HEK293 (cell line): ENCODE measurements around the gene TAAR1.

Experiments
- CTCF ChIA-PET: fragments of 350-600 bp; formaldehyde crosslinking; extraction: SDS; loops from one replicate; lab custom pipeline; 2021; ENCODE audit warnings: antibody characterized with exemption; lab: Yijun Ruan, JAX
- POLR2A ChIA-PET: fragments of 300-600 bp; formaldehyde crosslinking; extraction: SDS; loops from one replicate; lab custom pipeline; 2020; ENCODE audit warnings: antibody characterized with exemption, inconsistent platforms; lab: Yijun Ruan, JAX
- H3K27ac ChIP-seq: fragments of 200-500 bp; sonication (Bioruptor generic); 2 replicates; pipeline ENCODE4 v1.5.1; 2014; ENCODE audit warnings: low read depth, low read length, control low read depth, inconsistent platforms; ENCODE audit errors: extremely low read depth
- H3K36me3 ChIP-seq, 2 experiments: fragments of 200-500 bp in 1 of 2; sonication (Bioruptor generic) in 1 of 2; 1 replicate in 1 of 2; 2 replicates in 1 of 2; pipeline ENCODE4 v1.5.1; 2014 to 2017; ENCODE audit warnings: inconsistent platforms in 2 of 2, low read length in 2 of 2; ENCODE audit not compliant: control insufficient read depth in 2 of 2, insufficient read depth in 1 of 2
- H3K4me1 ChIP-seq: fragments of 200-500 bp; sonication (Bioruptor generic); 2 replicates; pipeline ENCODE4 v1.5.1; 2014; ENCODE audit warnings: mild to moderate bottlenecking, low read length, inconsistent platforms; ENCODE audit not compliant: control insufficient read depth, insufficient read depth
- H3K4me3 ChIP-seq: 2 replicates; pipeline ENCODE4 v1.5.1; 2011; ENCODE audit warnings: low read depth, mild to moderate bottlenecking, control low read depth, low read length, moderate library complexity
- H3K9me3 ChIP-seq: fragments of 200-500 bp; sonication (Bioruptor generic); 2 replicates; pipeline ENCODE4 v1.5.1; 2014; ENCODE audit warnings: low read depth, low read length, inconsistent platforms; ENCODE audit not compliant: control insufficient read depth, insufficient read depth
- KLF7 ChIP-seq: fragments of 450-650 bp; formaldehyde crosslinking; IDR thresholded peaks from 2 replicates; pipeline ENCODE4 v1.5.1; 2016; ENCODE audit warnings: missing biosample characterization, missing genetic modification characterization, borderline replicate concordance
- TCF7L2 ChIP-seq: IDR thresholded peaks from 2 replicates; pipeline ENCODE4 v1.6.1; 2011; ENCODE audit warnings: low read depth, mild to moderate bottlenecking, inconsistent platforms, low read length, moderate library complexity, borderline replicate concordance
- TSHZ1 ChIP-seq: fragments of 450-650 bp; formaldehyde crosslinking; IDR thresholded peaks from 2 replicates; pipeline ENCODE4 v1.5.1; 2016; ENCODE audit warnings: missing biosample characterization, missing genetic modification characterization, borderline replicate concordance
- ZBTB49 ChIP-seq: fragments of 450-650 bp; formaldehyde crosslinking; IDR thresholded peaks from 2 replicates; pipeline ENCODE4 v1.5.1; 2016; ENCODE audit warnings: missing biosample characterization, missing genetic modification characterization, low read depth
- ZBTB7A ChIP-seq: fragments of 450-650 bp; formaldehyde crosslinking; IDR thresholded peaks from 2 replicates; pipeline ENCODE4 v1.5.1; 2016; ENCODE audit warnings: low read depth, missing biosample characterization, missing genetic modification characterization
- ZBTB8A ChIP-seq: fragments of 450-650 bp; formaldehyde crosslinking; IDR thresholded peaks from 2 replicates; pipeline ENCODE4 v1.5.1; 2016; ENCODE audit warnings: missing biosample characterization, missing genetic modification characterization
- ZNF16 ChIP-seq: fragments of 450-650 bp; formaldehyde crosslinking; IDR thresholded peaks from 2 replicates; pipeline ENCODE4 v1.5.1; 2016; ENCODE audit warnings: low read depth, missing biosample characterization, missing genetic modification characterization
- ZNF24 ChIP-seq: fragments of 450-650 bp; formaldehyde crosslinking; IDR thresholded peaks from 2 replicates; pipeline ENCODE4 v1.5.1; 2016; ENCODE audit warnings: missing biosample characterization, missing genetic modification characterization
- ZNF354C ChIP-seq: fragments of 450-650 bp; formaldehyde crosslinking; IDR thresholded peaks from 2 replicates; pipeline ENCODE4 v1.5.1; 2016; ENCODE audit warnings: missing biosample characterization, missing genetic modification characterization, low read depth, borderline replicate concordance
- ZNF391 ChIP-seq: fragments of 450-650 bp; formaldehyde crosslinking; IDR thresholded peaks from 2 replicates; pipeline ENCODE4 v1.5.1; 2016; ENCODE audit warnings: low read depth, missing biosample characterization, missing genetic modification characterization, borderline replicate concordance
- ZNF518A ChIP-seq: fragments of 450-650 bp; formaldehyde crosslinking; conservative IDR thresholded peaks from 2 replicates; pipeline ENCODE4 v1.5.1; 2016; ENCODE audit warnings: low read depth, missing biosample characterization, missing genetic modification characterization
- ZNF521 ChIP-seq: fragments of 450-650 bp; formaldehyde crosslinking; IDR thresholded peaks from 2 replicates; pipeline ENCODE4 v1.5.1; 2017; ENCODE audit warnings: missing biosample characterization, mild to moderate bottlenecking, missing genetic modification characterization
- ZNF529 ChIP-seq: fragments of 450-650 bp; formaldehyde crosslinking; IDR thresholded peaks from 2 replicates; pipeline ENCODE4 v1.5.1; 2017; ENCODE audit warnings: missing genetic modification characterization, missing biosample characterization; ENCODE audit not compliant: insufficient replicate concordance
- ZNF561 ChIP-seq: fragments of 450-650 bp; IDR thresholded peaks from 2 replicates; pipeline ENCODE4 v1.5.1; 2018; ENCODE audit warnings: missing biosample characterization, missing genetic modification characterization, borderline replicate concordance
- ZNF610 ChIP-seq: fragments of 450-650 bp; formaldehyde crosslinking; IDR thresholded peaks from 2 replicates; pipeline ENCODE4 v1.5.1; 2016; ENCODE audit warnings: missing biosample characterization, missing genetic modification characterization, borderline replicate concordance
- ZNF624 ChIP-seq: fragments of 450-650 bp; formaldehyde crosslinking; IDR thresholded peaks from 2 replicates; pipeline ENCODE4 v1.5.1; 2017; ENCODE audit warnings: missing biosample characterization, missing genetic modification characterization
- ZNF629 ChIP-seq: fragments of 450-650 bp; formaldehyde crosslinking; IDR thresholded peaks from 2 replicates; pipeline ENCODE4 v1.5.1; 2017; ENCODE audit warnings: missing biosample characterization, missing genetic modification characterization
- ZNF837 ChIP-seq: fragments of 450-650 bp; formaldehyde crosslinking; IDR thresholded peaks from 2 replicates; pipeline ENCODE4 v1.5.1; 2016; ENCODE audit warnings: missing biosample characterization, missing genetic modification characterization

The TAAR1 gene

GRCh38 chr6:132698608-132699007 is 39.6 kb upstream of the TAAR1 start:
- ChIA-PET CTCF (interaction anchor here (0.7 kb wide), 1 partner anchor 14 kb away, joined by 3 read pairs; no protein-coding TSS in a partner anchor), POLR2A (no interaction called here)
- no peaks in the 10 kb centered on the region for H3K9me3 ChIP-seq
- H3K27ac ChIP-seq = no peak overlapping the region
- no peaks in the 10 kb centered on the region for H3K36me3 ChIP-seq
- TF ChIP-seq ZNF518A (tag by site-specific recombination) (no peak), ZNF16 (tag by site-specific recombination) (no peak), ZNF391 (no peak), ZNF837 (tag by site-specific recombination) (no peak), ZNF629 (tag by site-specific recombination) (no peak), ZNF529 (tag by site-specific recombination) (no peak), ZBTB8A (tag by site-specific recombination) (no peak), ZBTB7A (no peak)
- H3K4me1 ChIP-seq = no peaks in the 10 kb centered on the region
- H3K4me3 ChIP-seq = no peak overlapping the region

GRCh38 chr6:132695773-132696172 is 36.8 kb upstream of the TAAR1 start:
- Histone ChIP-seq H3K4me3 (no peak overlapping the region), H3K9me3 (no peaks in the 10 kb centered on the region)
- TF ChIP-seq ZNF610 = no peak
- TF ChIP-seq ZNF24 (tag by site-specific recombination) = no peak
- TF ChIP-seq ZNF624 (tag by site-specific recombination) = no peak
- no peak for TF ChIP-seq ZBTB49 (tag by site-specific recombination)
- no peak for TF ChIP-seq ZNF561
- TF ChIP-seq TCF7L2 = no peak
- TF ChIP-seq KLF7 (tag by site-specific recombination) = no peak
- TF ChIP-seq TSHZ1 = no peak
- TF ChIP-seq ZNF354C (tag by site-specific recombination) = no peak
- TF ChIP-seq ZNF521 (tag by site-specific recombination) = no peak
- TF ChIP-seq, all 188 proteins: peak for 0
- CTCF ChIA-PET = interaction anchor here (0.5 to 1.5 kb wide), 4 partner anchors 26 to 180 kb away, joined by 3 to 5 read pairs (median 4); no protein-coding TSS in a partner anchor
- Histone ChIP-seq H3K36me3 (no peaks in the 10 kb centered on the region), H3K4me1 (no peaks in the 10 kb centered on the region), H3K27ac (no peak overlapping the region)
- POLR2A ChIA-PET = no interaction called here
